Gastrocnemius medialis (tissue), 4 donors: ENCODE measurements around the gene ELF1. TPM values are rescaled to one million over a fixed set of nuclear protein-coding genes. Genes with fewer than 3 reads are reported as not detected.
"Not testable (repeated sequence)": the region's sequence is repeated elsewhere in the genome, so short reads cannot be mapped to it uniquely, and the experiment has no call there.

ENCODE experiments used
- ATAC-seq, 2 donors: fragments of 150-250 bp; one replicate each; pipeline ENCODE4 v1.9.1; 2016
- DNase-seq, 2 donors: peaks; one replicate each; pipeline ENCODE4 v3.0.0-alpha.2; 2019
- H3K27ac ChIP-seq, 4 donors: fragments of 200-600 bp; sonication (generic); 1 replicate in 1 of 4; 2 replicates in 3 of 4; pipeline ENCODE4 v1.5.1; 2016 to 2018; ENCODE audit warnings: mild to moderate bottlenecking in 2 of 4, moderate library complexity in 1 of 4
- H3K27me3 ChIP-seq, 3 donors: fragments of 200-600 bp; sonication (generic) in 2 of 3; 1 replicate in 1 of 3; 2 replicates in 2 of 3; pipeline versions ENCODE4 v1.5.1 to v1.6.0; 2016 to 2019; ENCODE audit warnings: mild to moderate bottlenecking in 1 of 3, moderate library complexity in 1 of 3
- H3K36me3 ChIP-seq, 2 donors: fragments of 200-600 bp; sonication (generic) in 1 of 2; one replicate each; pipeline ENCODE4 v1.5.1; 2017 to 2018
- H3K4me1 ChIP-seq, 2 donors: fragments of 200-600 bp; sonication (generic) in 1 of 2; one replicate each; pipeline ENCODE4 v1.5.1; 2016 to 2017; ENCODE audit warnings: mild to moderate bottlenecking in 2 of 2
- H3K4me3 ChIP-seq, 4 donors: fragments of 200-600 bp; sonication (generic) in 3 of 4; 1 replicate in 1 of 4; 2 replicates in 3 of 4; pipeline ENCODE4 v1.5.1; 2016 to 2019; ENCODE audit warnings: mild to moderate bottlenecking in 2 of 4
- H3K9me3 ChIP-seq, 3 donors: fragments of 200-600 bp; sonication (generic) in 2 of 3; 1 replicate in 1 of 3; 2 replicates in 2 of 3; pipeline ENCODE4 v1.5.1; 2016 to 2019
- CTCF ChIP-seq, 5 experiments: fragments of 450-650 bp in 3 of 5; fragments of 200-600 bp in 2 of 5; sonication (generic) in 2 of 5; IDR thresholded peaks in 4 of 5; conservative IDR thresholded peaks in 1 of 5; 1 replicate in 4 of 5; 2 replicates in 1 of 5; pipeline ENCODE4 v1.5.1; 2016 to 2019; ENCODE audit warnings: antibody characterized with exemption in 5 of 5, mild to moderate bottlenecking in 3 of 5, moderate library complexity in 3 of 5
- POLR2A ChIP-seq, 2 donors: fragments of 450-650 bp; IDR thresholded peaks; one replicate each; pipeline ENCODE4 v1.6.1; 2017; ENCODE audit warnings: antibody characterized with exemption in 2 of 2, mild to moderate bottlenecking in 2 of 2, moderate library complexity in 2 of 2
- in situ Hi-C, 4 donors: fragments of 200-750 bp; cut with MboI; loops; one replicate each; pipeline versions ENCODE4 v1.15.0 to v1.8.0; 2017; ENCODE audit warnings: low sequenced_read_pairs in 4 of 4
- intact Hi-C: fragments of 100-400 bp; cut with DNase I; formaldehyde crosslinking; loops from one replicate; pipeline ENCODE4 v1.15.1; 2023; ENCODE audit warnings: low total_unique reads
- total RNA-seq, 4 donors: library from RNA; depleted of rRNA; stranded (reverse); fragments of >200 nt; gene quantifications; one replicate each; pipeline versions ENCODE4 v1.1.0 to v1.2.3, GENCODE V29; 2016

ELF1 gene
- total RNA-seq, 4 donors from 2014 or later = 24.8 to 48.7 (median 33.7) TPM

- Histone ChIP-seq H3K27me3 (no peaks in the 10 kb centered on the region), H3K9me3 (no peaks in the 10 kb centered on the region), H3K27ac (no peak overlapping the region), H3K4me1 (peaks cover 11 to 14% of the 10 kb centered on the region in 2 donors), H3K4me3 (no peak overlapping the region), H3K36me3 (peaks cover 0 to 13% of the 10 kb centered on the region in 2 donors)
- TF ChIP-seq CTCF (IDR thresholded peaks at IDR 0.05 in 4 of 5, conservative IDR thresholded peaks at IDR 0.05 in 1 of 5) = no peak
- intact Hi-C loops = no loop called here
- in situ Hi-C loops = loop anchor here in 1 of 4 donors (10.0 kb wide), 1 partner anchor 127 kb away; no protein-coding TSS in a partner anchor
- ATAC-seq = no peak
- no peak for DNase-seq
These were observed 91.2 kb downstream of the ELF1 start for GRCh38 chr13:40927929-40928328.

DNA sequence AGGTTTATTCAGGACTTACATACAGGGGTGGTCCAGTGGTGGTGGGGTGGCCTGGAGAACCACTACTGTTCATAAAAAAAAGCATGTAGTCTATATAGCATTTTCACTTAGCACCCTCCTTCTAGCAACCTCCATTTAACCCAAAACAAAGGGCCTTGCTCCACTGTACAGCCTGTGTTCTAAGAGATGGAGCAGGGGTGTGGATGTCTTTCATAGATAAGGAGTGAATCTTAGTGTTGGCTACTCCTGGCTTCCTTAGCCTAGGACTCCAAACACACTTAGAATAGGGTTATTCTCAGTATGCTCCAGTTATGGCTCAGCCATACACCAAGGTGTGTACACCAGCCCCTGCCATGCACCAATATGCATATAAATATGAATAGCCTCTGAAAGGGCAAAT lies 95.2 kb downstream of the ELF1 start:
- no peak for ATAC-seq
- Histone ChIP-seq H3K4me3 (no peak overlapping the region), H3K4me1 (peaks cover 9 to 13% of the 10 kb centered on the region in 2 donors), H3K9me3 (no peaks in the 10 kb centered on the region), H3K27me3 (no peaks in the 10 kb centered on the region), H3K36me3 (no peaks in the 10 kb centered on the region), H3K27ac (no peak overlapping the region)
- in situ Hi-C loops (loop anchor here in 1 of 4 donors (10.0 kb wide), 1 partner anchor 131 kb away; no protein-coding TSS in a partner anchor), intact Hi-C loops (loop anchor here (5.0 kb wide), 1 partner anchor 138 kb away; the partner anchor contains the start of gene WBP4)
- no peak for TF ChIP-seq POLR2A (IDR thresholded peaks at IDR 0.05)
- TF ChIP-seq CTCF (IDR thresholded peaks at IDR 0.05 in 4 of 5, conservative IDR thresholded peaks at IDR 0.05 in 1 of 5) = no peak
- DNase-seq = no peak

GRCh38 chr13:40922437-40923040 lies 96.6 kb downstream of the ELF1 start:
- TF ChIP-seq CTCF (IDR thresholded peaks at IDR 0.05 in 4 of 5, conservative IDR thresholded peaks at IDR 0.05 in 1 of 5) (no peak), POLR2A (IDR thresholded peaks at IDR 0.05) (no peak)
- ATAC-seq (no peak), DNase-seq (no peak)
- in situ Hi-C loops = loop anchor here in 1 of 4 donors (10.0 kb wide), 1 partner anchor 132 kb away; no protein-coding TSS in a partner anchor
- intact Hi-C loops = loop anchor here (5.0 kb wide), 1 partner anchor 140 kb away; the partner anchor contains the start of gene WBP4
- H3K4me1 ChIP-seq = peaks cover 9 to 13% of the 10 kb centered on the region in 2 donors
- no peak overlapping the region for H3K4me3 ChIP-seq
- no peaks in the 10 kb centered on the region for H3K9me3 ChIP-seq
- H3K36me3 ChIP-seq = no peaks in the 10 kb centered on the region
- H3K27ac ChIP-seq = no peak overlapping the region
- no peaks in the 10 kb centered on the region for H3K27me3 ChIP-seq

DNA sequence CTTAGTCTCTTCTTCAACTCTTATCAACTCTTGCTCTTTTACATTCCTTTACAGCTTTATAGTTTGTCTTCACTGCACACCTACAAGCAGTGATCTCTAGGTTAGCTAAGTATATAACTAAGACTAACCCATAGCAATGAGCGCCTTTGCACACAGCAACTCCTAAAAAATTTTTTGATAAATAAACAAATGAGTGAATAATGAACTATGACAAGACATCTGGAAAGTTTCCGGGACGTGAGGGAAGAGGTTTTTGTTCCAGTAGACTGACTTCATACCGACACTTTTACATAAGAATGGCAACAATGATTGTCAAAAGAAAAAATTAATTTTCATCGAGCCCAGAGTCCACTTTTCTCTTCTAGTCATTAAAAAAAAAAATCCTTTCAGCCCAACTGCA lies 98.3 kb downstream of the ELF1 start:
- intact Hi-C loops = loop anchor here (5.0 kb wide), 1 partner anchor 141 kb away; the partner anchor contains the start of gene WBP4
- H3K4me1 ChIP-seq = peaks cover 9 to 13% of the 10 kb centered on the region in 2 donors
- no peaks in the 10 kb centered on the region for H3K27me3 ChIP-seq
- in situ Hi-C loops = loop anchor here in 1 of 4 donors (10.0 kb wide), 1 partner anchor 134 kb away; no protein-coding TSS in a partner anchor
- peak overlapping the region; percentile 56 to 76 (median 70) for H3K4me3 ChIP-seq
- H3K27ac ChIP-seq = peak overlapping the region; percentile 47 to 83 (median 69)
- H3K9me3 ChIP-seq = no peaks in the 10 kb centered on the region
- no peaks in the 10 kb centered on the region for H3K36me3 ChIP-seq
- no peak for ATAC-seq
- DNase-seq = no peak
- TF ChIP-seq CTCF (IDR thresholded peaks at IDR 0.05 in 4 of 5, conservative IDR thresholded peaks at IDR 0.05 in 1 of 5) (no peak), POLR2A (IDR thresholded peaks at IDR 0.05) (no peak)

DNA sequence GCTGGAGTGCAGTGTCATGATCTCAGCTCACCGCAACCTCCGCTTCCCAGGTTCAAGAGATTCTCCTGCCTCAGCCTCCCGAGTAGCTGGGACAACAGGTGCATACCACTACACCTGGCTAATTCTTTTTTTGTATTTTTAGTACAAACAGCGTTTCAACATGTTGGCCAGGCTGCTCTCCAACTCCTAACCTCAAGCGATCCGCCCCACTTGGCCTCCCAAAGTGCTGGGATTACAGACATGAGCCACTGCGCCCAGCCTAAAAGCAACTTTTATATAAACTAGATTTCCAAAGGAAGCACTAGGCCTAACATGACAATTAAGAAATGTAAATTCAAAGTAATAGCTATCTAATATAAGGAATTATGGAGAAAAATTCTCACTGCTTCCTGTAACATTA lies 99.2 kb downstream of the ELF1 start:
- peaks cover 9 to 13% of the 10 kb centered on the region in 2 donors for H3K4me1 ChIP-seq
- H3K27ac ChIP-seq, DNase-seq, H3K27me3 ChIP-seq, H3K36me3 ChIP-seq, ATAC-seq, H3K9me3 ChIP-seq, H3K4me3 ChIP-seq: not testable (repeated sequence)
- intact Hi-C loops (loop anchor here (5.0 kb wide), 1 partner anchor 142 kb away; the partner anchor contains the start of gene WBP4), in situ Hi-C loops (loop anchor here in 1 of 4 donors (10.0 kb wide), 1 partner anchor 135 kb away; no protein-coding TSS in a partner anchor)
